HL-60 (cell line): ENCODE data around the gene ST6GALNAC3.

ENCODE experiments used
- DNase-seq, 2 experiments: peaks; one replicate each; pipeline ENCODE4 v3.0.0-alpha.2; 2010 to 2020; ENCODE audit warnings: low read depth in 1 of 2, low spot score in 1 of 2
- H3K27ac ChIP-seq: fragments of 250-450 bp; sonication (Bioruptor Pico); replicated peaks from 2 replicates; pipeline ENCODE4 v1.5.1; 2020; ENCODE audit warnings: mild to moderate bottlenecking, moderate library complexity
- H3K27me3 ChIP-seq: fragments of 250-450 bp; sonication (Bioruptor Pico); 2 replicates; pipeline ENCODE4 v1.5.1; 2021; ENCODE audit warnings: mild to moderate bottlenecking, moderate library complexity; ENCODE audit not compliant: insufficient read depth, poor library complexity, severe bottlenecking
- H3K4me3 ChIP-seq: replicated peaks from 2 replicates; pipeline ENCODE4 v1.5.1; 2011; ENCODE audit warnings: mild to moderate bottlenecking, control low read depth, low read length; ENCODE audit not compliant: insufficient read depth
- CTCF ChIP-seq: IDR thresholded peaks from one replicate; pipeline ENCODE4 v1.5.1; 2011; ENCODE audit warnings: low read length, control low read depth, inconsistent platforms; ENCODE audit not compliant: insufficient read depth
- GABPA ChIP-seq: IDR thresholded peaks from 2 replicates; pipeline ENCODE4 v1.6.1; 2012; ENCODE audit warnings: low read depth
- POLR2AphosphoS5 ChIP-seq: IDR thresholded peaks from 2 replicates; pipeline ENCODE4 v1.6.1; 2012; ENCODE audit warnings: low read depth
- SPI1 ChIP-seq: IDR thresholded peaks from 2 replicates; pipeline ENCODE4 v1.6.1; 2012; ENCODE audit warnings: low read depth, mild to moderate bottlenecking, borderline replicate concordance
- TF ChIP-seq, protein P1 (sequence below): IDR thresholded peaks from 2 replicates; pipeline ENCODE4 v1.6.1; 2012; ENCODE audit warnings: low read depth; ENCODE audit not compliant: insufficient replicate concordance

ST6GALNAC3 gene

GRCh38 chr1:76508871-76509270 is 434.3 kb downstream of the ST6GALNAC3 start:
- TF ChIP-seq POLR2AphosphoS5 (no peak), SPI1 (no peak), GABPA (no peak), CTCF (no peak)
- TF ChIP-seq, protein P1, sequence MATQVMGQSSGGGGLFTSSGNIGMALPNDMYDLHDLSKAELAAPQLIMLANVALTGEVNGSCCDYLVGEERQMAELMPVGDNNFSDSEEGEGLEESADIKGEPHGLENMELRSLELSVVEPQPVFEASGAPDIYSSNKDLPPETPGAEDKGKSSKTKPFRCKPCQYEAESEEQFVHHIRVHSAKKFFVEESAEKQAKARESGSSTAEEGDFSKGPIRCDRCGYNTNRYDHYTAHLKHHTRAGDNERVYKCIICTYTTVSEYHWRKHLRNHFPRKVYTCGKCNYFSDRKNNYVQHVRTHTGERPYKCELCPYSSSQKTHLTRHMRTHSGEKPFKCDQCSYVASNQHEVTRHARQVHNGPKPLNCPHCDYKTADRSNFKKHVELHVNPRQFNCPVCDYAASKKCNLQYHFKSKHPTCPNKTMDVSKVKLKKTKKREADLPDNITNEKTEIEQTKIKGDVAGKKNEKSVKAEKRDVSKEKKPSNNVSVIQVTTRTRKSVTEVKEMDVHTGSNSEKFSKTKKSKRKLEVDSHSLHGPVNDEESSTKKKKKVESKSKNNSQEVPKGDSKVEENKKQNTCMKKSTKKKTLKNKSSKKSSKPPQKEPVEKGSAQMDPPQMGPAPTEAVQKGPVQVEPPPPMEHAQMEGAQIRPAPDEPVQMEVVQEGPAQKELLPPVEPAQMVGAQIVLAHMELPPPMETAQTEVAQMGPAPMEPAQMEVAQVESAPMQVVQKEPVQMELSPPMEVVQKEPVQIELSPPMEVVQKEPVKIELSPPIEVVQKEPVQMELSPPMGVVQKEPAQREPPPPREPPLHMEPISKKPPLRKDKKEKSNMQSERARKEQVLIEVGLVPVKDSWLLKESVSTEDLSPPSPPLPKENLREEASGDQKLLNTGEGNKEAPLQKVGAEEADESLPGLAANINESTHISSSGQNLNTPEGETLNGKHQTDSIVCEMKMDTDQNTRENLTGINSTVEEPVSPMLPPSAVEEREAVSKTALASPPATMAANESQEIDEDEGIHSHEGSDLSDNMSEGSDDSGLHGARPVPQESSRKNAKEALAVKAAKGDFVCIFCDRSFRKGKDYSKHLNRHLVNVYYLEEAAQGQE = no peak
- DNase-seq = no peak
- Histone ChIP-seq H3K27me3 (no peaks in the 10 kb centered on the region), H3K27ac (no peak overlapping the region), H3K4me3 (no peak overlapping the region)

- no peak overlapping the region for H3K4me3 ChIP-seq
- TF ChIP-seq, protein P1 = no peak
- no peak for TF ChIP-seq SPI1
- TF ChIP-seq CTCF = no peak
- TF ChIP-seq POLR2AphosphoS5 = no peak
- TF ChIP-seq GABPA = no peak
- no peak overlapping the region for H3K27ac ChIP-seq
- no peak for DNase-seq
- no peaks in the 10 kb centered on the region for H3K27me3 ChIP-seq
Observed at GRCh38 chr1:76510672-76511557, 436.4 kb downstream of the ST6GALNAC3 start.

- H3K4me3 ChIP-seq = no peak overlapping the region
- DNase-seq = no peak
- H3K27me3 ChIP-seq = no peaks in the 10 kb centered on the region
- TF ChIP-seq POLR2AphosphoS5 (no peak), GABPA (no peak), SPI1 (no peak), CTCF (no peak)
- TF ChIP-seq, protein P1 = no peak
- no peak overlapping the region for H3K27ac ChIP-seq
Observed at GRCh38 chr1:76511558-76512179, 437.1 kb downstream of the ST6GALNAC3 start.
